PFSK-1 (cell line): ENCODE data around the gene SPATA12.

Experiments used
- FOXP2 ChIP-seq: optimal IDR thresholded peaks from 2 replicates; pipeline ENCODE3; 2011; ENCODE audit warnings: borderline replicate concordance, control low read depth, inconsistent platforms; ENCODE audit not compliant: insufficient read depth; ENCODE audit errors: extremely low read length, extremely low read depth
- POLR2AphosphoS5 ChIP-seq: IDR thresholded peaks from 2 replicates; pipeline ENCODE4 v1.6.1; 2012; ENCODE audit warnings: low read depth, mild to moderate bottlenecking, control low read depth, low read length, moderate library complexity
- SIN3A ChIP-seq: IDR thresholded peaks from 2 replicates; pipeline ENCODE4 v1.6.1; 2012; ENCODE audit warnings: mild to moderate bottlenecking, low read length, moderate library complexity, borderline replicate concordance; ENCODE audit not compliant: insufficient read depth
- TAF1 ChIP-seq: IDR thresholded peaks from 2 replicates; pipeline ENCODE4 v1.6.1; 2012; ENCODE audit warnings: low read length, control low read depth, borderline replicate concordance; ENCODE audit not compliant: insufficient read depth
- TF ChIP-seq, protein P1 (sequence below), 2 experiments: IDR thresholded peaks; 2 replicates each; pipeline versions ENCODE4 v1.6.1 to v1.8.0; 2011 to 2012; ENCODE audit warnings: low read depth in 2 of 2, low read length in 2 of 2, control low read depth in 1 of 2, inconsistent platforms in 1 of 2, mild to moderate bottlenecking in 1 of 2, moderate library complexity in 1 of 2; ENCODE audit not compliant: insufficient read depth in 1 of 2

Gene SPATA12

DNA sequence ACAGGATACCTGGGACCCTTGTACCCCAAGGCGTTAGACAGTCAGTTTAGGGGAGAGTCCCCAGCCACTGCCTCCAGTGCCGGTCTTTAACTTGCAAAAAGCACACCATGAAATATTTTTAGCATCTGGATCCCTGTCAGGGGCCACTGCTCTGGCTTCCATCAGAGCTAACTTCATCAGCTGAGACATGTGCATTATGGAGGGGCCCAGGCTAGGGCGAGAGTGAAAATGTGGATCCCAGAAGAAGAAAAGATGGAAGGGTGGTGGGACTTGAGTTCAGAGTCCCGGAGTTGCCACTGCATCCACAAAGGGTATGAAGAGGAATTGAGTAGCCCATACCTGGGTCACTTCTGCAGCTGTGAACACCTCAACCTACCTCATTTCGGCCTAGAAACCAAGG, 23.5 kb upstream of the SPATA12 start:
- TF ChIP-seq, protein P1, sequence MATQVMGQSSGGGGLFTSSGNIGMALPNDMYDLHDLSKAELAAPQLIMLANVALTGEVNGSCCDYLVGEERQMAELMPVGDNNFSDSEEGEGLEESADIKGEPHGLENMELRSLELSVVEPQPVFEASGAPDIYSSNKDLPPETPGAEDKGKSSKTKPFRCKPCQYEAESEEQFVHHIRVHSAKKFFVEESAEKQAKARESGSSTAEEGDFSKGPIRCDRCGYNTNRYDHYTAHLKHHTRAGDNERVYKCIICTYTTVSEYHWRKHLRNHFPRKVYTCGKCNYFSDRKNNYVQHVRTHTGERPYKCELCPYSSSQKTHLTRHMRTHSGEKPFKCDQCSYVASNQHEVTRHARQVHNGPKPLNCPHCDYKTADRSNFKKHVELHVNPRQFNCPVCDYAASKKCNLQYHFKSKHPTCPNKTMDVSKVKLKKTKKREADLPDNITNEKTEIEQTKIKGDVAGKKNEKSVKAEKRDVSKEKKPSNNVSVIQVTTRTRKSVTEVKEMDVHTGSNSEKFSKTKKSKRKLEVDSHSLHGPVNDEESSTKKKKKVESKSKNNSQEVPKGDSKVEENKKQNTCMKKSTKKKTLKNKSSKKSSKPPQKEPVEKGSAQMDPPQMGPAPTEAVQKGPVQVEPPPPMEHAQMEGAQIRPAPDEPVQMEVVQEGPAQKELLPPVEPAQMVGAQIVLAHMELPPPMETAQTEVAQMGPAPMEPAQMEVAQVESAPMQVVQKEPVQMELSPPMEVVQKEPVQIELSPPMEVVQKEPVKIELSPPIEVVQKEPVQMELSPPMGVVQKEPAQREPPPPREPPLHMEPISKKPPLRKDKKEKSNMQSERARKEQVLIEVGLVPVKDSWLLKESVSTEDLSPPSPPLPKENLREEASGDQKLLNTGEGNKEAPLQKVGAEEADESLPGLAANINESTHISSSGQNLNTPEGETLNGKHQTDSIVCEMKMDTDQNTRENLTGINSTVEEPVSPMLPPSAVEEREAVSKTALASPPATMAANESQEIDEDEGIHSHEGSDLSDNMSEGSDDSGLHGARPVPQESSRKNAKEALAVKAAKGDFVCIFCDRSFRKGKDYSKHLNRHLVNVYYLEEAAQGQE (IDR thresholded peaks at IDR 0.05; ENCODE audit: insufficient read depth in 1 of 2, low read depth in 2 of 2, low read length in 2 of 2) = no peak
- TF ChIP-seq FOXP2 (no peak), POLR2AphosphoS5 (no peak), TAF1 (no peak), SIN3A (no peak)

DNA sequence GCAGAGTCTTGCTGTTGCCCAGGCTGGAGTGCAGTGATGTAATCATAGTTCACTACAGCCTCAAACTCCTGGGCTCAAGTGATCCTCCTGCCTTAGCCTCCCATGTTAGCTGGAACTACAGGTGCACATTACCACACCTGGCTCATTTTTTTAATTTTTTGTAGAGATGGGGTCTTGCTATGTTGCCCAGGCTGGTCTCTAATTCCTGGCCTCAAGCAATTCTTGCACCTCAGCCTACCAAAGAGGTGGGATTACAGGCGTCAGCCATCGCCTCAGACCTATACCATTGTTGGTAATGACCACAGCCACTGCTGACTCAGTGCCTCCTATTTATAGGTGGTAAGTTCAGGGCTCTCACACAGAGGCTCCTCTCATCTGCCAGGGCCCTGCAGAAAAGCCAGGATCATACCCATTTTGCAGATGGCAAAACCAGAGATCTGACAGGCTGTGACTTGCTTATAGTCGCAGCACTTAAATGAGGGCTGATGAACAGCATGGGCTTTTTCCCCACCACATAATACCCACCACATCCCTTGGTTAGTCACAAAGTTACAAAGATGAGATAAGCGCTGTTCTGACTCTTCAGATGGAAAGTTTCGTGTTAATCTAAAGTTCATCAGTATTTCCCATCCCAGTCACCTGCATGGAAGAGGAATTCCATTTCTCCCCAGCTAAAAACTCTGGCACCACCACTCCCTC, 21.8 kb upstream of the SPATA12 start:
- no peak for TF ChIP-seq POLR2AphosphoS5

DNA sequence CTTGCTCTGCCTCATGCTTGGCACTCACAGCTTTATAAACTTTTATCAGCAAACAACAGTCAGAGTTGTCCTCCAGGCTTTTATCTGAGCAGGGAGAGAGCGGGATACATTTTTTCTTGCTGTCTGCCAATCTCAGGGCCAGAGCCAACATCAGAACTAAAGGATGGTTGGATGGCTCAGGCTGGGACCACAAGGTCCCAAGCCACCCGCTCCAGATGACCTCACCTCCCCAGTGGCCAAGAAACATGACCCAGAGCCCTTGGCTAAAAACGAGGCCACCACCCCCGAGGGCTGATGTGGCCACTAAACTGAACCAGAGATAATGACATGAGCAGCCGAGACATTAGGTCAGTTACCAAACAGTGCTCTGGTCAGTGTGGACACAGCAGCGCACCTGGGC, 18.8 kb upstream of the SPATA12 start:
- no peak for TF ChIP-seq TAF1
- no peak for TF ChIP-seq POLR2AphosphoS5
- TF ChIP-seq, protein P1 (IDR thresholded peaks at IDR 0.05; ENCODE audit: insufficient read depth in 1 of 2, low read depth in 2 of 2, low read length in 2 of 2) = no peak
- TF ChIP-seq FOXP2 = no peak
- TF ChIP-seq SIN3A = no peak

DNA sequence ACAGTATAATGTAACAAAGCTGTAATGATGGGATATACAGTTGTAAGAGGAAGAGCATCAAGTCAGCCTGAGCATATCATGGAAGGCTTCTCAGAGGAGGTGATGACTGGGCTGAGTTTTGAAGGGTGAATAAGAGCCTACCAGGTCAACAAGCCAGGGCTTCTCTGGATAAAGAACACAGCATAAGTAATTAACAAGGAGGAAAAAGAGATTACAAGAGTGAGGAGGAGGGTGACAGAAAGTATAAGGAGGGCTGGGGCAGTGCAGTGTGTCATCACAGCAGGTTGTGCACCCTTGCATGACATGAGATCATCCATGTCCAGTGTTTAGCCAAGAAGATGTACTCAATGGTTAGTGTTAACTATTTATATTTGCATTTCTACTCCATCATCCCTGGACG, 16.9 kb upstream of the SPATA12 start:
- TF ChIP-seq FOXP2 (no peak), POLR2AphosphoS5 (no peak), SIN3A (no peak), TAF1 (no peak)
- TF ChIP-seq, protein P1 (IDR thresholded peaks at IDR 0.05; ENCODE audit: insufficient read depth in 1 of 2, low read depth in 2 of 2, low read length in 2 of 2) = no peak

DNA sequence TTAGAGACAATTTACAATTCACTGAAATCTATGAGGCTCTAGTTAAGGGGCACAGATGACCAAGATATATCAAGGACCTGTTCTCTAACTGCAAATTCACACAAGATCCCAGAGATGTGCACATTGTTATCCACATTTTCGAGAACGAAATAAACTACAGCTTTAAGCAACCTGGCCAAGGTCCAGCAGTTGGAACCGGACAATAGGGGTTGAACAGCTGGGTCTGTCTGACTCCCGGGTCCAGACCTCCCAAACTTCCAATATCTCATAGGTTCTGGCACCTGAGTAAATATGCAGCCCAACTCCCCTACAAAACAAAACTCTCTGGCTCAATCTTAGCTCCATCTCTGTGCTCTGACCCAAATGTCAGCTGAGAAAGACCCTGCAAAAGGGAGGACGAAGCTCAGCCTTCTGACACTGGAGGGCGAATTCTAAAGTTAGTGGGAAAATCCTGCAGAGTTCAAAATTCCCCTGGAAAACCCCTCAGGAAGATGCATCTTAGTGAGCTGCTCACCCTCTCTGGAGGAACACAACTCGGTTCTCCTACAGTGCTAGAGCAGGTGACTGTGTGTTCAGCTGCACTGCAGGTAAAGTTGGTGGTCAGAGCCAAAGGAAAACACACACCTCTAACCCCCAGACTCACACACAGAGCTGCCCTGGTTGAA, 14.2 kb upstream of the SPATA12 start:
- TF ChIP-seq SIN3A (no peak), POLR2AphosphoS5 (no peak)

DNA sequence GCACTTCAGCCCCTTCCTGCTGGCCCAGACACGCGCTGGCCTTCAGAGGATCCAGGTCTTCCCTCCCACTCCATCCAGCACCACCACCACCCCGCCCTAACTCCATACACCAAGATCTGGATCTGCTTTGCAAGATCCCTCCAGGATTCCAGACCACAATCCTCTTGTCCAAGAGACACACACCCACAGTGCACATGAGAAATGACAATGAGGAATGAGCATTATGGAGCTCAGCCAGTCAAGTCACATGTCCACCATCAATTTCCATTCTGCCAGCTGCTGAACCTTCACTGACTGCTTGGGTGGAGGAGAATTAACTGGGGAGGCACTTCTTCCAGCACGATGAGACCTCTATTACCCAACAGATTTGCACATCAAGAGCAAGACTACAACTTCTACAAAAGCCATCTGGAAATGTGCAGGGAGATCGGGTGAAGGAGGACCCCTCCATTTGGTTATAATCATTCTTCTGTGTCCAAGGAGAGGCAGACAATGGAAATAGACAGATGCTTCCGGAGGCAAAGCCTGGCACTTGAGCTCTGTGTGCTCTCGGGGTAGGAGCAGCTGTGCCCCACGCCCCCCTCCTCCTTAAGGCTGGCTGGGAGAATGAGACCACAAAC, 12.3 kb upstream of the SPATA12 start:
- TF ChIP-seq POLR2AphosphoS5 (no peak), TAF1 (no peak), FOXP2 (no peak), SIN3A (no peak)
- TF ChIP-seq, protein P1 (IDR thresholded peaks at IDR 0.05; ENCODE audit: insufficient read depth in 1 of 2, low read depth in 2 of 2, low read length in 2 of 2) = no peak
